Measurements from ENCODE around the gene LHPP.

- TF ChIP-seq CTCF (IDR thresholded peaks at IDR 0.05), result no peak
- TF ChIP-seq POLR2A (IDR thresholded peaks at IDR 0.05), result no peak
Observed at GRCh38 chr10:124476043-124476725, 14.6 kb downstream of the LHPP start.
